WTC11 (cell line): ENCODE measurements around the gene FOXP4. TPM values are rescaled to one million over a fixed set of nuclear protein-coding genes. Genes with fewer than 3 reads are reported as not detected.
A peak's percentile ranks its signal among the peaks of the same experiment; 100 is the strongest.

Experiments
- ATAC-seq: fragments of 200-7000 bp; cut with Tn5 transposase; 2 replicates; pipeline ENCODE4 v1.10.0; 2021; ENCODE audit warnings: mild to moderate bottlenecking, moderate library complexity
- CTCF ChIA-PET: fragments of 300-600 bp; sonication (Branson Sonifier 250); formaldehyde crosslinking; loops from one replicate; lab custom pipeline; 2021; ENCODE audit warnings: antibody characterized with exemption; lab: Charles Lee
- POLR2A ChIA-PET: fragments of 350-600 bp; sonication (Branson Sonifier 250); formaldehyde crosslinking; loops from one replicate; lab custom pipeline; 2021; ENCODE audit warnings: antibody characterized with exemption; lab: Charles Lee
- DNase-seq: peaks from one replicate; pipeline ENCODE4 v3.0.0; 2021; ENCODE audit warnings: low spot score
- H3K27ac Mint-ChIP-seq: 2 replicates; pipeline ENCODE4 v1.8.0; 2021; ENCODE audit warnings: mixed read lengths
- H3K27me3 Mint-ChIP-seq: 2 replicates; pipeline ENCODE4 v1.8.0; 2021; ENCODE audit warnings: low read depth, mild to moderate bottlenecking, moderate library complexity, mixed read lengths
- H3K36me3 Mint-ChIP-seq: 2 replicates; pipeline ENCODE4 v1.8.0; 2021; ENCODE audit warnings: mixed read lengths
- H3K4me1 Mint-ChIP-seq: 2 replicates; pipeline ENCODE4 v1.8.0; 2022; ENCODE audit warnings: mixed read lengths
- H3K4me3 Mint-ChIP-seq: 2 replicates; pipeline ENCODE4 v1.8.0; 2021; ENCODE audit warnings: mild to moderate bottlenecking, moderate library complexity, mixed read lengths
- H3K9me3 Mint-ChIP-seq: 2 replicates; pipeline ENCODE4 v1.8.0; 2021; ENCODE audit warnings: mixed read lengths
- CREB1 ChIP-seq: sonication (generic); formaldehyde crosslinking; IDR thresholded peaks from 2 replicates; pipeline ENCODE4 v1.8.0; 2023; ENCODE audit warnings: mild to moderate bottlenecking, missing genetic modification reagents
- ELF4 ChIP-seq: sonication (generic); formaldehyde crosslinking; IDR thresholded peaks from 2 replicates; pipeline ENCODE4 v1.8.1; 2022; ENCODE audit warnings: low read depth, mild to moderate bottlenecking, moderate library complexity, missing genetic modification reagents
- FOXJ3 ChIP-seq: sonication (generic); formaldehyde crosslinking; IDR thresholded peaks from 2 replicates; pipeline ENCODE4 v1.9.0; 2021; ENCODE audit warnings: missing genetic modification reagents, mild to moderate bottlenecking, borderline replicate concordance
- FOXK1 ChIP-seq: sonication (generic); formaldehyde crosslinking; IDR thresholded peaks from 2 replicates; pipeline ENCODE4 v1.8.0; 2022; ENCODE audit warnings: mild to moderate bottlenecking, moderate library complexity, missing genetic modification reagents
- GRHL2 ChIP-seq: fragments of 250-450 bp; sonication (Bioruptor Pico); IDR thresholded peaks from 2 replicates; pipeline ENCODE4 v1.8.0; 2022; ENCODE audit warnings: mild to moderate bottlenecking, moderate library complexity; ENCODE audit not compliant: insufficient replicate concordance, severe bottlenecking
- GTF2I ChIP-seq: fragments of 250-450 bp; sonication (Bioruptor Pico); conservative IDR thresholded peaks from 2 replicates; pipeline ENCODE4 v1.4.0; 2021; ENCODE audit warnings: mild to moderate bottlenecking
- MXD4 ChIP-seq: fragments of 250-450 bp; sonication (Bioruptor Pico); IDR thresholded peaks from 2 replicates; pipeline ENCODE4 v1.8.0; 2021; ENCODE audit warnings: mild to moderate bottlenecking, moderate library complexity, borderline replicate concordance
- NFE2L1 ChIP-seq: sonication (generic); formaldehyde crosslinking; IDR thresholded peaks from 2 replicates; pipeline ENCODE4 v1.8.1; 2023; ENCODE audit warnings: missing genetic modification reagents
- NR2C2 ChIP-seq: sonication (generic); formaldehyde crosslinking; IDR thresholded peaks from 2 replicates; pipeline ENCODE4 v1.8.0; 2022; ENCODE audit warnings: mild to moderate bottlenecking, missing genetic modification reagents
- SMAD3 ChIP-seq: sonication (generic); formaldehyde crosslinking; IDR thresholded peaks from 2 replicates; pipeline ENCODE4 v1.8.0; 2022; ENCODE audit warnings: missing genetic modification reagents, mild to moderate bottlenecking, borderline replicate concordance
- SOX15 ChIP-seq: fragments of 250-450 bp; sonication (Bioruptor Pico); IDR thresholded peaks from 2 replicates; pipeline ENCODE4 v1.9.0; 2021; ENCODE audit warnings: mild to moderate bottlenecking
- TEAD4 ChIP-seq: sonication (generic); formaldehyde crosslinking; IDR thresholded peaks from 2 replicates; pipeline ENCODE4 v1.8.0; 2022; ENCODE audit warnings: mild to moderate bottlenecking, missing genetic modification reagents
- ZBTB21 ChIP-seq: sonication (generic); formaldehyde crosslinking; IDR thresholded peaks from 2 replicates; pipeline ENCODE4 v1.8.1; 2023; ENCODE audit warnings: mild to moderate bottlenecking, missing genetic modification reagents, borderline replicate concordance
- ZNF121 ChIP-seq: sonication (generic); formaldehyde crosslinking; IDR thresholded peaks from 2 replicates; pipeline ENCODE4 v1.8.0; 2023; ENCODE audit warnings: missing genetic modification reagents
- ZNF219 ChIP-seq: sonication (generic); formaldehyde crosslinking; IDR thresholded peaks from 2 replicates; pipeline ENCODE4 v1.8.0; 2023; ENCODE audit warnings: missing genetic modification reagents, mild to moderate bottlenecking, borderline replicate concordance
- ZNF317 ChIP-seq: sonication (generic); formaldehyde crosslinking; IDR thresholded peaks from 2 replicates; pipeline ENCODE4 v1.8.1; 2023; ENCODE audit warnings: low read depth, mild to moderate bottlenecking, moderate library complexity, missing genetic modification reagents, borderline replicate concordance
- ZNF416 ChIP-seq: fragments of 250-450 bp; sonication (Bioruptor Pico); IDR thresholded peaks from 2 replicates; pipeline ENCODE4 v1.9.0; 2021; ENCODE audit warnings: mild to moderate bottlenecking, inconsistent platforms
- total RNA-seq: library from RNA; stranded (reverse); gene quantifications from 3 replicates; pipeline ENCODE4 v1.2.3, GENCODE V29; 2021
- TF ChIP-seq, protein P1 (sequence below): sonication (generic); formaldehyde crosslinking; IDR thresholded peaks from 2 replicates; pipeline ENCODE4 v1.8.1; 2022; ENCODE audit warnings: low read depth, mild to moderate bottlenecking, moderate library complexity, missing genetic modification reagents, borderline replicate concordance
- TF ChIP-seq, protein P2 (sequence below): sonication (generic); formaldehyde crosslinking; IDR thresholded peaks from 2 replicates; pipeline ENCODE4 v1.8.0; 2022; ENCODE audit warnings: mild to moderate bottlenecking, missing genetic modification reagents
- TF ChIP-seq, protein P3 (sequence below): sonication (generic); formaldehyde crosslinking; IDR thresholded peaks from 2 replicates; pipeline ENCODE4 v1.8.0; 2023; ENCODE audit warnings: mild to moderate bottlenecking, missing genetic modification reagents
- TF ChIP-seq, protein P4 (sequence below): fragments of 250-450 bp; sonication (Bioruptor Pico); IDR thresholded peaks from 2 replicates; pipeline ENCODE4 v2.1.2; 2022; ENCODE audit warnings: mild to moderate bottlenecking, moderate library complexity
- TF ChIP-seq, protein P5 (sequence below): sonication (generic); formaldehyde crosslinking; IDR thresholded peaks from 2 replicates; pipeline ENCODE4 v1.8.1; 2023; ENCODE audit warnings: mild to moderate bottlenecking, missing genetic modification reagents
- TF ChIP-seq, protein P6 (sequence below): sonication (generic); formaldehyde crosslinking; IDR thresholded peaks from 2 replicates; pipeline ENCODE4 v1.8.1; 2022; ENCODE audit warnings: low read depth, missing genetic modification reagents, borderline replicate concordance

Gene FOXP4
- total RNA-seq, 1 experiment from 2014 or later, result 36.6 TPM

DNA sequence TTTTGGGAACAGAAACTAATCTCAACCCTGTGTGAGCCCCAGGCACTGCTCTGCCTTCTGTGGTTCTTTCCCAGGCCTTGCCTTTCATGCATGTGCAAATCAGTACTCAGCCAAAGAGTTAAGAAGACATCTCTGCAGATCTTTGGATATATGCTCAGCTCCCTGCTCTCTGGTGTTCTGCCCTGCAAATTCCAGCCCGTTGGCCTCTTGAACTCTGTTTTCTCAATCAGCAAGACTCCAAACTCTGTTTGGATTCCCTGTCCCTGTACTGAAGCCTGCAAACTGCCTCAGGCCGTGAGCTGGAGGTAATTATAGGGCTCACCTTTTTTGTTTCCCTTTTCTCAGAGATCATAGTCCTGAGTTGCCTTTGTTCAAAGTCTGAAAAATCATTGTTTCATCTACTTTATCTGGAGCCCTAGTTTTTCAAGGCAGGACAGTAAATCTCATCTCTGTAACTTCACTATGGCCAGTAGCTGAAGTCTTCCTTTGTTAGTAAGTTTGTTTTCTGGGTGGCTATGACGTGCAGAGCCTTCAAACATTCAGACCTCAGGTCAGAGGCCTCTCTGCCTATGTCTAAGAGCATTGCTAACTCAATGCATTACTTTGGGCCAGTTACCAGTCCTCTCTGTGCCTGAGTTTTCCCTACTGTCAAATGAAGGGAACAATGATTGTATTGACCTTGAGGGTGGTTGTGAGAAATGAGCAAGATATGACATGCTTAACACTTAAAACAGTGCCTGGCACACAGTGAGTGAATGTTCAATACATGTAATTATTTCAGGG is 76.2 kb downstream of the FOXP4 start:
- ChIA-PET POLR2A (interaction anchor here (0.7 kb wide), 1 partner anchor 17 kb away, joined by 8 read pairs; no protein-coding TSS in a partner anchor), CTCF (no interaction called here)
- peaks cover 19% of the 10 kb centered on the region for H3K36me3 Mint-ChIP-seq
- DNase-seq, result no peak
- H3K27me3 Mint-ChIP-seq, result peaks cover 3% of the 10 kb centered on the region; the same call in 1 of the 2 replicates
- peaks cover 33% of the 10 kb centered on the region for H3K4me1 Mint-ChIP-seq
- peak; percentile 24 for ATAC-seq
- H3K4me3 Mint-ChIP-seq, result no peak overlapping the region
- no peak for TF ChIP-seq FOXK1 (CRISPR knock-in tag)
- TF ChIP-seq, protein P1, sequence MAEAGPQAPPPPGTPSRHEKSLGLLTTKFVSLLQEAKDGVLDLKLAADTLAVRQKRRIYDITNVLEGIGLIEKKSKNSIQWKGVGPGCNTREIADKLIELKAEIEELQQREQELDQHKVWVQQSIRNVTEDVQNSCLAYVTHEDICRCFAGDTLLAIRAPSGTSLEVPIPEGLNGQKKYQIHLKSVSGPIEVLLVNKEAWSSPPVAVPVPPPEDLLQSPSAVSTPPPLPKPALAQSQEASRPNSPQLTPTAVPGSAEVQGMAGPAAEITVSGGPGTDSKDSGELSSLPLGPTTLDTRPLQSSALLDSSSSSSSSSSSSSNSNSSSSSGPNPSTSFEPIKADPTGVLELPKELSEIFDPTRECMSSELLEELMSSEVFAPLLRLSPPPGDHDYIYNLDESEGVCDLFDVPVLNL (CRISPR knock-in tag), result no peak
- no peak for TF ChIP-seq ZNF416 (CRISPR knock-in tag)
- TF ChIP-seq GRHL2, result no peak
- TF ChIP-seq ZNF219, result no peak
- TF ChIP-seq NFE2L1 (CRISPR knock-in tag), result no peak
- peaks cover 23% of the 10 kb centered on the region for H3K9me3 Mint-ChIP-seq
- peak overlapping the region; percentile 32 for H3K27ac Mint-ChIP-seq

DNA sequence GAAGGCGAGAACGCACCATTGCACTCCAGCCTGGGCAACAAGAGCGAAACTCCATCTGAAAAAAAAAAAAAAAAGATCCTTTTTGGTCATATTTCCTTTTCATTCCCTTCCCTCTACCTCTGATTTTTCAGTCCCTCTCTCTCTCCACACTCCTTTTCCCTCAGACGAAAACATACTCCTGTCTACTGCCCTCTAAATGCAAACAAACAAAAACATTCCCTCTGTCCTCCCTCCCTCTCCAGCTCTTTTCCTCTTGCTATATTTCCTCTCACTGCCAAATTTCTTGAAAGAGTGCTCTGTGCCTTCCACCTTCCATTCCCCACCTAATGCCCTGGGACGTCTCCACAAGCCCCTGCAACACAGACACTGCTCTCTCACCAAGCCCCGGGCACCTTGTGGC is 77.1 kb downstream of the FOXP4 start:
- POLR2A ChIA-PET, result interaction anchor here (0.7 kb wide), 1 partner anchor 16 kb away, joined by 8 read pairs; no protein-coding TSS in a partner anchor
- H3K27me3 Mint-ChIP-seq, result peaks cover 3% of the 10 kb centered on the region; the same call in 1 of the 2 replicates
- DNase-seq (no peak), ATAC-seq (no peak)
- no peak overlapping the region for H3K27ac Mint-ChIP-seq
- TF ChIP-seq, protein P2, sequence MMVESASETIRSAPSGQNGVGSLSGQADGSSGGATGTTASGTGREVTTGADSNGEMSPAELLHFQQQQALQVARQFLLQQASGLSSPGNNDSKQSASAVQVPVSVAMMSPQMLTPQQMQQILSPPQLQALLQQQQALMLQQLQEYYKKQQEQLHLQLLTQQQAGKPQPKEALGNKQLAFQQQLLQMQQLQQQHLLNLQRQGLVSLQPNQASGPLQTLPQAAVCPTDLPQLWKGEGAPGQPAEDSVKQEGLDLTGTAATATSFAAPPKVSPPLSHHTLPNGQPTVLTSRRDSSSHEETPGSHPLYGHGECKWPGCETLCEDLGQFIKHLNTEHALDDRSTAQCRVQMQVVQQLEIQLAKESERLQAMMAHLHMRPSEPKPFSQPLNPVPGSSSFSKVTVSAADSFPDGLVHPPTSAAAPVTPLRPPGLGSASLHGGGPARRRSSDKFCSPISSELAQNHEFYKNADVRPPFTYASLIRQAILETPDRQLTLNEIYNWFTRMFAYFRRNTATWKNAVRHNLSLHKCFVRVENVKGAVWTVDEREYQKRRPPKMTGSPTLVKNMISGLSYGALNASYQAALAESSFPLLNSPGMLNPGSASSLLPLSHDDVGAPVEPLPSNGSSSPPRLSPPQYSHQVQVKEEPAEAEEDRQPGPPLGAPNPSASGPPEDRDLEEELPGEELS (CRISPR knock-in tag), result no peak
- TF ChIP-seq ELF4 (CRISPR knock-in tag), result no peak
- TF ChIP-seq CREB1 (CRISPR knock-in tag), result no peak
- no peak for TF ChIP-seq NR2C2 (CRISPR knock-in tag)
- no peak for TF ChIP-seq GTF2I
- no peak for TF ChIP-seq SOX15 (CRISPR knock-in tag)
- no peak for TF ChIP-seq FOXJ3 (CRISPR knock-in tag)
- no peak for TF ChIP-seq TEAD4 (CRISPR knock-in tag)
- no peak for TF ChIP-seq MXD4 (CRISPR knock-in tag)
- TF ChIP-seq, protein P3, sequence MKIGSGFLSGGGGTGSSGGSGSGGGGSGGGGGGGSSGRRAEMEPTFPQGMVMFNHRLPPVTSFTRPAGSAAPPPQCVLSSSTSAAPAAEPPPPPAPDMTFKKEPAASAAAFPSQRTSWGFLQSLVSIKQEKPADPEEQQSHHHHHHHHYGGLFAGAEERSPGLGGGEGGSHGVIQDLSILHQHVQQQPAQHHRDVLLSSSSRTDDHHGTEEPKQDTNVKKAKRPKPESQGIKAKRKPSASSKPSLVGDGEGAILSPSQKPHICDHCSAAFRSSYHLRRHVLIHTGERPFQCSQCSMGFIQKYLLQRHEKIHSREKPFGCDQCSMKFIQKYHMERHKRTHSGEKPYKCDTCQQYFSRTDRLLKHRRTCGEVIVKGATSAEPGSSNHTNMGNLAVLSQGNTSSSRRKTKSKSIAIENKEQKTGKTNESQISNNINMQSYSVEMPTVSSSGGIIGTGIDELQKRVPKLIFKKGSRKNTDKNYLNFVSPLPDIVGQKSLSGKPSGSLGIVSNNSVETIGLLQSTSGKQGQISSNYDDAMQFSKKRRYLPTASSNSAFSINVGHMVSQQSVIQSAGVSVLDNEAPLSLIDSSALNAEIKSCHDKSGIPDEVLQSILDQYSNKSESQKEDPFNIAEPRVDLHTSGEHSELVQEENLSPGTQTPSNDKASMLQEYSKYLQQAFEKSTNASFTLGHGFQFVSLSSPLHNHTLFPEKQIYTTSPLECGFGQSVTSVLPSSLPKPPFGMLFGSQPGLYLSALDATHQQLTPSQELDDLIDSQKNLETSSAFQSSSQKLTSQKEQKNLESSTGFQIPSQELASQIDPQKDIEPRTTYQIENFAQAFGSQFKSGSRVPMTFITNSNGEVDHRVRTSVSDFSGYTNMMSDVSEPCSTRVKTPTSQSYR (CRISPR knock-in tag), result no peak
- TF ChIP-seq, protein P4, sequence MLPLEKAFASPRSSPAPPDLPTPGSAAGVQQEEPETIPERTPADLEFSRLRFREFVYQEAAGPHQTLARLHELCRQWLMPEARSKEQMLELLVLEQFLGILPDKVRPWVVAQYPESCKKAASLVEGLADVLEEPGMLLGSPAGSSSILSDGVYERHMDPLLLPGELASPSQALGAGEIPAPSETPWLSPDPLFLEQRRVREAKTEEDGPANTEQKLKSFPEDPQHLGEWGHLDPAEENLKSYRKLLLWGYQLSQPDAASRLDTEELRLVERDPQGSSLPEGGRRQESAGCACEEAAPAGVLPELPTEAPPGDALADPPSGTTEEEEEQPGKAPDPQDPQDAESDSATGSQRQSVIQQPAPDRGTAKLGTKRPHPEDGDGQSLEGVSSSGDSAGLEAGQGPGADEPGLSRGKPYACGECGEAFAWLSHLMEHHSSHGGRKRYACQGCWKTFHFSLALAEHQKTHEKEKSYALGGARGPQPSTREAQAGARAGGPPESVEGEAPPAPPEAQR (CRISPR knock-in tag), result no peak
- TF ChIP-seq GRHL2, result no peak
- TF ChIP-seq ZNF121 (CRISPR knock-in tag), result no peak
- no peak for TF ChIP-seq ZBTB21 (CRISPR knock-in tag)
- no peak for TF ChIP-seq SMAD3
- TF ChIP-seq, protein P5, sequence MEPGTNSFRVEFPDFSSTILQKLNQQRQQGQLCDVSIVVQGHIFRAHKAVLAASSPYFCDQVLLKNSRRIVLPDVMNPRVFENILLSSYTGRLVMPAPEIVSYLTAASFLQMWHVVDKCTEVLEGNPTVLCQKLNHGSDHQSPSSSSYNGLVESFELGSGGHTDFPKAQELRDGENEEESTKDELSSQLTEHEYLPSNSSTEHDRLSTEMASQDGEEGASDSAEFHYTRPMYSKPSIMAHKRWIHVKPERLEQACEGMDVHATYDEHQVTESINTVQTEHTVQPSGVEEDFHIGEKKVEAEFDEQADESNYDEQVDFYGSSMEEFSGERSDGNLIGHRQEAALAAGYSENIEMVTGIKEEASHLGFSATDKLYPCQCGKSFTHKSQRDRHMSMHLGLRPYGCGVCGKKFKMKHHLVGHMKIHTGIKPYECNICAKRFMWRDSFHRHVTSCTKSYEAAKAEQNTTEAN (CRISPR knock-in tag), result no peak
- no peak for TF ChIP-seq NFE2L1 (CRISPR knock-in tag)
- no peak for TF ChIP-seq ZNF219
- TF ChIP-seq, protein P6, sequence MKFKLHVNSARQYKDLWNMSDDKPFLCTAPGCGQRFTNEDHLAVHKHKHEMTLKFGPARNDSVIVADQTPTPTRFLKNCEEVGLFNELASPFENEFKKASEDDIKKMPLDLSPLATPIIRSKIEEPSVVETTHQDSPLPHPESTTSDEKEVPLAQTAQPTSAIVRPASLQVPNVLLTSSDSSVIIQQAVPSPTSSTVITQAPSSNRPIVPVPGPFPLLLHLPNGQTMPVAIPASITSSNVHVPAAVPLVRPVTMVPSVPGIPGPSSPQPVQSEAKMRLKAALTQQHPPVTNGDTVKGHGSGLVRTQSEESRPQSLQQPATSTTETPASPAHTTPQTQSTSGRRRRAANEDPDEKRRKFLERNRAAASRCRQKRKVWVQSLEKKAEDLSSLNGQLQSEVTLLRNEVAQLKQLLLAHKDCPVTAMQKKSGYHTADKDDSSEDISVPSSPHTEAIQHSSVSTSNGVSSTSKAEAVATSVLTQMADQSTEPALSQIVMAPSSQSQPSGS (CRISPR knock-in tag), result no peak
- no peak for TF ChIP-seq ZNF317 (CRISPR knock-in tag)
- H3K4me1 Mint-ChIP-seq, result peaks cover 33% of the 10 kb centered on the region
- CTCF ChIA-PET, result interaction anchor here (0.6 kb wide), 1 partner anchor 21 kb away, joined by 3 read pairs; no protein-coding TSS in a partner anchor
- peaks cover 23% of the 10 kb centered on the region for H3K9me3 Mint-ChIP-seq
- no peak overlapping the region for H3K4me3 Mint-ChIP-seq
- peaks cover 19% of the 10 kb centered on the region for H3K36me3 Mint-ChIP-seq
